ENCODE data around the gene SH3RF3. TPM values are rescaled to one million over a fixed set of nuclear protein-coding genes. Genes with fewer than 3 reads are reported as not detected.

SH3RF3 gene
- total RNA-seq, 1 experiment from 2014 or later = 4.9 TPM

GRCh38 chr2:109370399-109371035, 241.5 kb downstream of the SH3RF3 start:
- BruUV-seq (replicated peaks) = no TSS peak
- in situ Hi-C loops (cut with HindIII; ENCODE audit: low pct_unique_long_range_greater_than_20kb, low sequenced_read_pairs) = no loop called here
- no peaks in the 10 kb centered on the region for H3K4me1 ChIP-seq (ENCODE audit: control insufficient read depth, insufficient read depth, low read length)
- ChIA-PET CTCF (interaction anchor here (0.7 kb wide), 1 partner anchor 11 kb away, joined by 3 read pairs; no protein-coding TSS in a partner anchor), POLR2A (no interaction called here)
- no peak overlapping the region for H3K4me3 ChIP-seq (ENCODE audit: low read depth in 2 of 2, low read length in 2 of 2)
- H3K27ac ChIP-seq (ENCODE audit: low read length) = no peak overlapping the region
- DNase-seq (ENCODE audit: low read depth, low spot score) (no peak), ATAC-seq (no peak)
- intact Hi-C loops (cut with micrococcal nuclease; ENCODE audit: unreplicated experiment) = no loop called here
- H3K36me3 ChIP-seq (ENCODE audit: control insufficient read depth, insufficient read depth, low read length) = no peaks in the 10 kb centered on the region
- H3K27me3 ChIP-seq (ENCODE audit: control insufficient read depth, insufficient read depth, low read length) = no peaks in the 10 kb centered on the region
- TF ChIP-seq POLR2AphosphoS5 (IDR thresholded peaks at IDR 0.05; ENCODE audit: low read depth, low read length) (no peak), SIN3A (IDR thresholded peaks at IDR 0.05; ENCODE audit: borderline replicate concordance, insufficient read depth, low read depth, low read length) (no peak), CTCF (IDR thresholded peaks at IDR 0.05) (no peak), TCF7L2 (IDR thresholded peaks at IDR 0.05; ENCODE audit: low read depth, low read length) (no peak)
- TF ChIP-seq, protein P1, sequence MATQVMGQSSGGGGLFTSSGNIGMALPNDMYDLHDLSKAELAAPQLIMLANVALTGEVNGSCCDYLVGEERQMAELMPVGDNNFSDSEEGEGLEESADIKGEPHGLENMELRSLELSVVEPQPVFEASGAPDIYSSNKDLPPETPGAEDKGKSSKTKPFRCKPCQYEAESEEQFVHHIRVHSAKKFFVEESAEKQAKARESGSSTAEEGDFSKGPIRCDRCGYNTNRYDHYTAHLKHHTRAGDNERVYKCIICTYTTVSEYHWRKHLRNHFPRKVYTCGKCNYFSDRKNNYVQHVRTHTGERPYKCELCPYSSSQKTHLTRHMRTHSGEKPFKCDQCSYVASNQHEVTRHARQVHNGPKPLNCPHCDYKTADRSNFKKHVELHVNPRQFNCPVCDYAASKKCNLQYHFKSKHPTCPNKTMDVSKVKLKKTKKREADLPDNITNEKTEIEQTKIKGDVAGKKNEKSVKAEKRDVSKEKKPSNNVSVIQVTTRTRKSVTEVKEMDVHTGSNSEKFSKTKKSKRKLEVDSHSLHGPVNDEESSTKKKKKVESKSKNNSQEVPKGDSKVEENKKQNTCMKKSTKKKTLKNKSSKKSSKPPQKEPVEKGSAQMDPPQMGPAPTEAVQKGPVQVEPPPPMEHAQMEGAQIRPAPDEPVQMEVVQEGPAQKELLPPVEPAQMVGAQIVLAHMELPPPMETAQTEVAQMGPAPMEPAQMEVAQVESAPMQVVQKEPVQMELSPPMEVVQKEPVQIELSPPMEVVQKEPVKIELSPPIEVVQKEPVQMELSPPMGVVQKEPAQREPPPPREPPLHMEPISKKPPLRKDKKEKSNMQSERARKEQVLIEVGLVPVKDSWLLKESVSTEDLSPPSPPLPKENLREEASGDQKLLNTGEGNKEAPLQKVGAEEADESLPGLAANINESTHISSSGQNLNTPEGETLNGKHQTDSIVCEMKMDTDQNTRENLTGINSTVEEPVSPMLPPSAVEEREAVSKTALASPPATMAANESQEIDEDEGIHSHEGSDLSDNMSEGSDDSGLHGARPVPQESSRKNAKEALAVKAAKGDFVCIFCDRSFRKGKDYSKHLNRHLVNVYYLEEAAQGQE (IDR thresholded peaks at IDR 0.05; ENCODE audit: insufficient read depth in 1 of 2, low read depth in 2 of 2, low read length in 1 of 2) = no peak
- H3K9me3 ChIP-seq (ENCODE audit: control insufficient read depth, insufficient read depth, low read depth, low read length) = no peaks in the 10 kb centered on the region

- Histone ChIP-seq H3K27me3 (ENCODE audit: control insufficient read depth, insufficient read depth, low read length) (no peaks in the 10 kb centered on the region), H3K4me1 (ENCODE audit: control insufficient read depth, insufficient read depth, low read length) (no peaks in the 10 kb centered on the region), H3K27ac (ENCODE audit: low read length) (no peak overlapping the region), H3K4me3 (ENCODE audit: low read depth in 2 of 2, low read length in 2 of 2) (no peak overlapping the region), H3K9me3 (ENCODE audit: control insufficient read depth, insufficient read depth, low read depth, low read length) (no peaks in the 10 kb centered on the region), H3K36me3 (ENCODE audit: control insufficient read depth, insufficient read depth, low read length) (no peaks in the 10 kb centered on the region)
- DNase-seq (ENCODE audit: low read depth, low spot score) (no peak), ATAC-seq (no peak)
- in situ Hi-C loops (cut with HindIII; ENCODE audit: low pct_unique_long_range_greater_than_20kb, low sequenced_read_pairs) = no loop called here
- no TSS peak for BruUV-seq (replicated peaks)
- TF ChIP-seq SIN3A (IDR thresholded peaks at IDR 0.05; ENCODE audit: borderline replicate concordance, insufficient read depth, low read depth, low read length) = no peak
- no peak for TF ChIP-seq TCF7L2 (IDR thresholded peaks at IDR 0.05; ENCODE audit: low read depth, low read length)
- TF ChIP-seq CTCF (IDR thresholded peaks at IDR 0.05) = no peak
- no peak for TF ChIP-seq POLR2AphosphoS5 (IDR thresholded peaks at IDR 0.05; ENCODE audit: low read depth, low read length)
- TF ChIP-seq, protein P1 (IDR thresholded peaks at IDR 0.05; ENCODE audit: insufficient read depth in 1 of 2, low read depth in 2 of 2, low read length in 1 of 2) = no peak
- ChIA-PET CTCF (no interaction called here), POLR2A (no interaction called here)
- intact Hi-C loops (cut with micrococcal nuclease; ENCODE audit: unreplicated experiment) = no loop called here
Measured at GRCh38 chr2:109371481-109372170, 242.6 kb downstream of the SH3RF3 start.

Data from Panc1 (cell line).